ENCODE data around the gene ZCCHC24. TPM values are rescaled to one million over a fixed set of nuclear protein-coding genes. Genes with fewer than 3 reads are reported as not detected.

Gene ZCCHC24
- total and polyA plus RNA-seq, 2 donors (not counting 3 experiments of a cell fraction or from before 2014, with no cell fraction given) = 5.2 to 8.4 TPM

GRCh38 chr10:79470096-79470495, 24.7 kb upstream of the ZCCHC24 start:
- no peak for FAIRE-seq
- CTCF ChIA-PET = interaction anchor here (1.1 to 4.5 kb wide), 4 partner anchors 11 to 112 kb away, joined by 3 to 139 read pairs (median 12); no protein-coding TSS in a partner anchor
- Histone ChIP-seq H4K20me1 (replicated peaks; ENCODE audit: control insufficient read depth, extremely low read depth, insufficient read depth, low read length) (no peaks in the 10 kb centered on the region), H3K9ac (replicated peaks; ENCODE audit: extremely low read depth, insufficient read depth, low read length) (no peak overlapping the region), H3K27me3 (ENCODE audit: control insufficient read depth in 2 of 2, insufficient read depth in 2 of 2, low read length in 2 of 2) (peaks cover 0 to 9% of the 10 kb centered on the region in 2 experiments), H3K9me1 (replicated peaks; ENCODE audit: control insufficient read depth, extremely low read depth, insufficient read depth, low read length) (no peaks in the 10 kb centered on the region), H3K4me2 (ENCODE audit: insufficient read depth, low read length) (no peak overlapping the region), H3K4me1 (ENCODE audit: control insufficient read depth, extremely low read depth, insufficient read depth, low read length) (no peaks in the 10 kb centered on the region), H3K36me3 (ENCODE audit: control insufficient read depth in 2 of 2, extremely low read depth in 1 of 2, insufficient read depth in 2 of 2, low read length in 2 of 2) (no peaks in the 10 kb centered on the region), H3K79me2 (ENCODE audit: control insufficient read depth, insufficient read depth, low read length) (no peaks in the 10 kb centered on the region), H3K9me3 (replicated peaks; ENCODE audit: control insufficient read depth, insufficient read depth, low read length) (no peaks in the 10 kb centered on the region), H2AFZ (ENCODE audit: low read depth, low read length) (no peak overlapping the region), H3K4me3 (replicated peaks in 1 of 3; ENCODE audit: insufficient read depth in 1 of 3, low read depth in 1 of 3, low read length in 3 of 3) (no peak overlapping the region), H3K27ac (ENCODE audit: insufficient read depth, low read depth, low read length) (no peak overlapping the region)
- no peak for DNase-seq (ENCODE audit: low read depth, low spot score)
- intact Hi-C loops (cut with micrococcal nuclease) (no loop called here), dilution Hi-C loops (cut with MboI; ENCODE audit: extremely low pct_ligation_motif_present, low sequenced_read_pairs) (no loop called here)
- no TSS peak for BruUV-seq (replicated peaks)
- no peak for TF ChIP-seq CTCF (IDR thresholded peaks at IDR 0.05; ENCODE audit: extremely low read depth in 1 of 2, insufficient read depth in 1 of 2, low read depth in 1 of 2, low read length in 2 of 2)
- TF ChIP-seq JUN (IDR thresholded peaks at IDR 0.05; ENCODE audit: borderline replicate concordance, insufficient read depth, insufficient read length, low read depth) = no peak
- TF ChIP-seq FOS (IDR thresholded peaks at IDR 0.05; ENCODE audit: borderline replicate concordance, insufficient read depth, low read length) = no peak
- TF ChIP-seq POLR2A (IDR thresholded peaks at IDR 0.05; ENCODE audit: low read depth, low read length) = no peak
- no peak for TF ChIP-seq EZH2 (IDR thresholded peaks at IDR 0.05; ENCODE audit: borderline replicate concordance, low read depth, low read length, severe bottlenecking)
- POLR2A ChIA-PET = interaction anchor here (0.6 kb wide), 1 partner anchor 1503 kb away, joined by 3 read pairs; no protein-coding TSS in a partner anchor

Data from endothelial cell of umbilical vein (primary cell).